Measurements from ENCODE around the gene NDUFV2. TPM values are rescaled to one million over a fixed set of nuclear protein-coding genes. Genes with fewer than 3 reads are reported as not detected.

The NDUFV2 gene
- 100 to 1,000 TPM; 175 to 203 TPM for total RNA-seq

DNA sequence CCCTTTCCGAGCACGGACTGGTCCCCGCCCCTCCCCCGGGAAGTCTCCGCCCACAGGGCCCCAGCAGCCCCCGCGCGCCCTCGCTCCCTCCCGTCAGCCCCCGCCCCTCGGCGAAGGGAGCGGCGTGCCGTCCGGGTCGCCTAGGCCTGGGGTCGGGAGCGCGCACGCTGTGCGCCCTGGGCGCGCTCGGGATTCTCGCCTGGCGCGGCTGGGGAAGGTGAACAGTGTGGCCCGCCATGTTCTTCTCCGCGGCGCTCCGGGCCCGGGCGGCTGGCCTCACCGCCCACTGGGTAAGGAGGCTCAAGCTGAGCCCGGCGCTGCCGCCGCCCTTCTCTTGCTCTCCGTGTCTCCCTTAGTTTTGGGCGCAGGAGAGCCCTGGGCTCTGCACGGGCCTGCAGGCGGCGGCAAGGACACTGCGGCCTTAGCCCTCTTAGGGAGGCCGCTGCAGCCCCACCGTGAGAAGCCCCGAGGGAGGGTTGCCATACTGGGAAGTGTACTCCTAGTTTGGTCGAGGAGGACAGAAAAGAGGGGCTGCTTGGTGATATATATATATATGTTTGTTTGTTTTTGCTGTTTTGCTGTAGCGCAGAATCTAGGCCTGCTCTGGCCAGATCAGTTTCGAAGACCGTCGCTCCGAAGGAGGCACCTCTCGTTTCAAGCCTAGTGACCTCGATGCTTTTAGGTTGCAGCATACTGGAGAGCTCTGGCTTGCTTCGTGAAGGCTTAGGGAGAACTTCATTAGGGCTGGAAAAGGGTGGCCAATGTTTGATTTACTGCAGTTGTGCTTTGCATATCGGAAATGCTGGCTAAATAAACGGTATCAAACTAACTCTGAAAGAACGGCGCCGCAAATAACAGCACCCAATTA lies at the start of gene NDUFV2:
Gene NDUFV2, plus strand, starts transcription at position 192 of the 868 bp plus-strand sequence. Its CDS starts 45 bp downstream, at position 237.
- peak; percentile 98 for DNase-seq
- intact Hi-C loops (cut with DNase I): loop anchor here (5.0 kb wide), 1 partner anchor 35 kb away; the partner anchor contains the start of gene ANKRD12
- peak within 1 kb of the TSS; percentile 90 to 97 for H3K9ac ChIP-seq (ENCODE audit: low read depth in 2 of 2, low read length in 2 of 2)
- H3K36me3 ChIP-seq: no peaks in the 10 kb centered on the region
- TF ChIP-seq, protein P1, sequence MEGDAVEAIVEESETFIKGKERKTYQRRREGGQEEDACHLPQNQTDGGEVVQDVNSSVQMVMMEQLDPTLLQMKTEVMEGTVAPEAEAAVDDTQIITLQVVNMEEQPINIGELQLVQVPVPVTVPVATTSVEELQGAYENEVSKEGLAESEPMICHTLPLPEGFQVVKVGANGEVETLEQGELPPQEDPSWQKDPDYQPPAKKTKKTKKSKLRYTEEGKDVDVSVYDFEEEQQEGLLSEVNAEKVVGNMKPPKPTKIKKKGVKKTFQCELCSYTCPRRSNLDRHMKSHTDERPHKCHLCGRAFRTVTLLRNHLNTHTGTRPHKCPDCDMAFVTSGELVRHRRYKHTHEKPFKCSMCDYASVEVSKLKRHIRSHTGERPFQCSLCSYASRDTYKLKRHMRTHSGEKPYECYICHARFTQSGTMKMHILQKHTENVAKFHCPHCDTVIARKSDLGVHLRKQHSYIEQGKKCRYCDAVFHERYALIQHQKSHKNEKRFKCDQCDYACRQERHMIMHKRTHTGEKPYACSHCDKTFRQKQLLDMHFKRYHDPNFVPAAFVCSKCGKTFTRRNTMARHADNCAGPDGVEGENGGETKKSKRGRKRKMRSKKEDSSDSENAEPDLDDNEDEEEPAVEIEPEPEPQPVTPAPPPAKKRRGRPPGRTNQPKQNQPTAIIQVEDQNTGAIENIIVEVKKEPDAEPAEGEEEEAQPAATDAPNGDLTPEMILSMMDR (IDR thresholded peaks at IDR 0.05): no peak
- H3K9me3 ChIP-seq: no peaks in the 10 kb centered on the region
- H3K27ac ChIP-seq: peak within 1 kb of the TSS; percentile 94
- no peaks in the 10 kb centered on the region for H3K27me3 ChIP-seq
- peaks cover 15% of the 10 kb centered on the region for H3K4me1 ChIP-seq
- peak within 1 kb of the TSS; percentile 54 for H3K4me3 ChIP-seq

DNA sequence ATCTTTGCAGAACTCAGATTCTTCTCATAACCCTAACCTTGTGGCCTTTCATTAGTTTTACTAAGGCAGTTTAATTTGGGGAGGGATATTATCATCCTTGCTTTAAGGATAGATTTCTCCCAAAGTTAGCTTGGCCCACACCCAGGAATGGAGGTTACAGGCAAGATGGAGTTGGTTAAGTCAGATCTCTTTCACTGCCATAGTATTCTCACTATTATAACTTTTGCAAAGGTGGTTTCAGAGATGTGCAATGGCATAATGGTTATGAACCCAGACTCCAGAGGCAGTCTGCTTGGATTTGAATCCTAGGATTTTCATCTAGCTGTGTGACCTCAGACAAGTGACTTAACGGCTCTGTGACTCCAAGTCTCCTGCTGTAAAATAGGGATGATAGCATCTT lies 48.7 kb upstream of the NDUFV2 start:
- TF ChIP-seq, protein P1 (IDR thresholded peaks at IDR 0.05): no peak
- H3K4me3 ChIP-seq: no peak overlapping the region

DNA sequence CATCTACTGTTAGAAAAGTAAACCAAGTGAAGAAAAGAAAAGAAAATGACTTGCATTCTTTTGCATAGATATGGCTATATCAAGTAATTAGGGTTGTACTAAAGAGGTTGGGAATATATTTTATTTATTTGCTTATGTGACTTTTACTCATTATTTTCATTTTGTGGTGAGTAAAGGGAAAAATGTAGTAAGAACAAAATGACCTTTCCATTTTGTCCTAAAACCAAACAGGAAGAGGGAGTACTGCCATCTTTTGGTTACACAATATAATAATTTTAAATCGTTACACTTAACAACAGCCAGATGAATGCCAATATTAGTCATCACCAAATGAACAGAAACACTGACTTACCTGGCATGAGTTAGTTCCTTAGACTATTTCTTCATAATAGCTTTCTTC lies 47.3 kb upstream of the NDUFV2 start:
- Histone ChIP-seq H3K9me3 (no peaks in the 10 kb centered on the region), H3K27ac (no peak overlapping the region), H3K4me3 (no peak overlapping the region), H3K9ac (ENCODE audit: low read depth in 2 of 2, low read length in 2 of 2) (no peak overlapping the region), H3K4me1 (no peaks in the 10 kb centered on the region), H3K36me3 (no peaks in the 10 kb centered on the region), H3K27me3 (no peaks in the 10 kb centered on the region)
- intact Hi-C loops (cut with DNase I): no loop called here
- no peak for DNase-seq
- TF ChIP-seq, protein P1 (IDR thresholded peaks at IDR 0.05): no peak

More for the DNA sequence above, 48.7 kb upstream of the NDUFV2 start:
- intact Hi-C loops (cut with DNase I): no loop called here
- no peak overlapping the region for H3K27ac ChIP-seq
- H3K9me3 ChIP-seq: no peaks in the 10 kb centered on the region
- H3K27me3 ChIP-seq: no peaks in the 10 kb centered on the region
- DNase-seq: no peak
- no peak overlapping the region for H3K9ac ChIP-seq (ENCODE audit: low read depth in 2 of 2, low read length in 2 of 2)
- H3K4me1 ChIP-seq: no peaks in the 10 kb centered on the region
- no peaks in the 10 kb centered on the region for H3K36me3 ChIP-seq

DNA sequence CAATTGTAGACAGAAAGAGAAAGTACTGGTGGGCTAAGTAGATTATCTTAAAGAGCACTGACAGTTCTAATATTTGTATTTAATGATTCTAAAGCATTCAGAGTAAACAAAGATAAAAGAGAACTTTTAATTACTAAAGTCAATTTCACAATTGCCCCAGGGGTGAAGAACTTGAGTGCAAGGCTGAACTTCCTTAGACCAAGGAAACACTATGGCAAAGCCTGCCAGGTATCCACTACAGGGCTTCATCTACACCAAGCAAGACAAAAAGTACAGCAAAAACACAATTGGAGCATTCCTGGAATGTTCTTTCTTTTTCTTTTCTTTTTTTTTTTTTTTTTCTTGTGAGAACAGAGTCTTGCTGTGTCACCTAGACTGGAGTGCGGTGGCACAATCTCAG lies 46.9 kb upstream of the NDUFV2 start:
- TF ChIP-seq, protein P1 (IDR thresholded peaks at IDR 0.05): no peak
- no peaks in the 10 kb centered on the region for H3K27me3 ChIP-seq
- no peak overlapping the region for H3K4me3 ChIP-seq
- H3K4me1 ChIP-seq: no peaks in the 10 kb centered on the region
- H3K36me3 ChIP-seq: no peaks in the 10 kb centered on the region
- H3K9me3 ChIP-seq: no peaks in the 10 kb centered on the region
- no peak overlapping the region for H3K9ac ChIP-seq (ENCODE audit: low read depth in 2 of 2, low read length in 2 of 2)
- H3K27ac ChIP-seq: no peak overlapping the region
- no peak for DNase-seq
- intact Hi-C loops (cut with DNase I): no loop called here

DNA sequence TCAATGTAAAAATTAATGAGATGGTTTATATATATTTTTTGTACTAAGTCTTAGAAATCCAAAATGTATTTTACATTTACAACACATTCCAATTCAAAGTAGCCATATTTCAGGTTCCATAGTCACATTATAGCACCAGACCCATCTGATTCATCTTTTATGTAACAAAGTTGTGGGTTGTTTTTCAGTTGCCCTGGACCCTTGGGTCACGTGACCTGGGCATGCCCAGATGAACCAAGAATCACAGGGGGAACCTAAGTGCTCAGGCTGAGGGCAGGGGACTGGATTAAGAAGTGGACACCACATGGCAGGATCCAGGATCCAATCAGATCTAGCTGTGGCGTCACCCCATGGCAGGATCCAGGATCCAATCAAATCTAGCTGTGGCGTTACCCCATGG lies 44.9 kb upstream of the NDUFV2 start:
- Histone ChIP-seq H3K27me3 (no peaks in the 10 kb centered on the region), H3K9ac (ENCODE audit: low read depth in 2 of 2, low read length in 2 of 2) (no peak overlapping the region), H3K9me3 (no peaks in the 10 kb centered on the region), H3K36me3 (no peaks in the 10 kb centered on the region), H3K27ac (no peak overlapping the region), H3K4me3 (no peak overlapping the region), H3K4me1 (no peaks in the 10 kb centered on the region)
- TF ChIP-seq, protein P1 (IDR thresholded peaks at IDR 0.05): no peak
- no peak for DNase-seq
- intact Hi-C loops (cut with DNase I): no loop called here
